Stomach (tissue), 4 donors: ENCODE results near the gene TMEM164.

Source experiments
- POLR2A ChIP-seq, 4 donors: fragments of 450-650 bp; IDR thresholded peaks; one replicate each; pipeline ENCODE4 v1.6.1; 2016; ENCODE audit warnings: antibody characterized with exemption in 4 of 4, control low read depth in 2 of 4, mild to moderate bottlenecking in 1 of 4, moderate library complexity in 1 of 4
- TF ChIP-seq, protein P1 (sequence below), 7 experiments: fragments of 450-650 bp in 4 of 7; fragments of 200-600 bp in 3 of 7; sonication (generic) in 3 of 7; IDR thresholded peaks; one replicate each; pipeline ENCODE4 v1.5.1; 2016 to 2019; ENCODE audit warnings: antibody characterized with exemption in 7 of 7, control low read depth in 2 of 7, mild to moderate bottlenecking in 1 of 7

DNA sequence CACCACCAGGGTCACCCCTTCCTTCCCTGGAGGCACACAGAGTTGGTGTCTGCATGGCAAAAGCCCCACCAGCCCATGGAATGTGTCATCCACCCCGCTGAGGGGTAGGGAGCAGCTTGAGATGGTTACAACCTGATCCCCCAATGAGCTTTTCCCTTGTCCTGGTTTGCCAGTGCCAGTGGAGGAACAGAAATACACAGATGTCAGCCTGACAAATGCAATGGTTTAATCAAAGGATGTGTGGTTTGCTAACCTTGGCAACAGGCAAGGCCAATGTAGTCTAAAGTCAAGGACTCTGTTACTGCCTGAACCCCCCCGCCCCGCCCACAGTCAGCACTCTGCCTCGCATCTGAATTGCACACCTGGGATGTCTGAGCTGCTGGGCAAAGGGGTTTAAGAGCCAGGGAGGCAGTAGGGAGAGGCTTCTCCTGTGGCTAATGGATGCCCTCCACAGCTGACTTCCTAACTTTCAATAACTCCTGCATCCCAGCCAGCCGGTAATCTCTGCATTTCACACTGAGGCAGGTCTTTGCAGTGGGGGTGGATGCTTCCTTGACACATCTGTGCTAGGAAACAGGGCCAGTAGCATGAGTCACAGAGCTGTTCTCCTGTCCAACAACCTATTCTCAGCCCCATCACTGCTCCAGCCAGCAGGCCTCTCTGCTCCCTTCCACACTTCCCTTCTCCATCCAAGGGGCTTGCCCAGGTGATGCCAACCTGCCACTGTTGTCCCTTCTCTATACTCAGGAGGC is 177.4 kb downstream of the TMEM164 start:
- TF ChIP-seq, protein P1, sequence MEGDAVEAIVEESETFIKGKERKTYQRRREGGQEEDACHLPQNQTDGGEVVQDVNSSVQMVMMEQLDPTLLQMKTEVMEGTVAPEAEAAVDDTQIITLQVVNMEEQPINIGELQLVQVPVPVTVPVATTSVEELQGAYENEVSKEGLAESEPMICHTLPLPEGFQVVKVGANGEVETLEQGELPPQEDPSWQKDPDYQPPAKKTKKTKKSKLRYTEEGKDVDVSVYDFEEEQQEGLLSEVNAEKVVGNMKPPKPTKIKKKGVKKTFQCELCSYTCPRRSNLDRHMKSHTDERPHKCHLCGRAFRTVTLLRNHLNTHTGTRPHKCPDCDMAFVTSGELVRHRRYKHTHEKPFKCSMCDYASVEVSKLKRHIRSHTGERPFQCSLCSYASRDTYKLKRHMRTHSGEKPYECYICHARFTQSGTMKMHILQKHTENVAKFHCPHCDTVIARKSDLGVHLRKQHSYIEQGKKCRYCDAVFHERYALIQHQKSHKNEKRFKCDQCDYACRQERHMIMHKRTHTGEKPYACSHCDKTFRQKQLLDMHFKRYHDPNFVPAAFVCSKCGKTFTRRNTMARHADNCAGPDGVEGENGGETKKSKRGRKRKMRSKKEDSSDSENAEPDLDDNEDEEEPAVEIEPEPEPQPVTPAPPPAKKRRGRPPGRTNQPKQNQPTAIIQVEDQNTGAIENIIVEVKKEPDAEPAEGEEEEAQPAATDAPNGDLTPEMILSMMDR (IDR thresholded peaks at IDR 0.05), result no peak
- TF ChIP-seq POLR2A (IDR thresholded peaks at IDR 0.05), result no peak
